HEK293 (cell line): ENCODE results near the gene ZFHX2.
A peak's percentile ranks its signal among the peaks of the same experiment; 100 is the strongest.

Experiments
- BCL11A ChIP-seq: fragments of 450-650 bp; formaldehyde crosslinking; IDR thresholded peaks from 2 replicates; pipeline ENCODE4 v1.5.1; 2016; ENCODE audit warnings: low read depth, missing biosample characterization, missing genetic modification characterization
- OSR2 ChIP-seq: fragments of 450-650 bp; formaldehyde crosslinking; IDR thresholded peaks from 2 replicates; pipeline ENCODE4 v1.5.1; 2016; ENCODE audit warnings: missing biosample characterization, missing genetic modification characterization
- PRDM10 ChIP-seq: fragments of 450-650 bp; formaldehyde crosslinking; IDR thresholded peaks from 2 replicates; pipeline ENCODE4 v1.5.1; 2016; ENCODE audit warnings: missing biosample characterization, missing genetic modification characterization
- REST ChIP-seq: fragments of 450-650 bp; formaldehyde crosslinking; IDR thresholded peaks from 2 replicates; pipeline ENCODE4 v1.5.1; 2016; ENCODE audit warnings: missing biosample characterization, missing genetic modification characterization
- SALL2 ChIP-seq: fragments of 450-650 bp; formaldehyde crosslinking; IDR thresholded peaks from 2 replicates; pipeline ENCODE4 v1.5.0; 2017; ENCODE audit warnings: missing biosample characterization, mild to moderate bottlenecking, missing genetic modification characterization, borderline replicate concordance
- SCRT1 ChIP-seq: fragments of 450-650 bp; formaldehyde crosslinking; IDR thresholded peaks from 2 replicates; pipeline ENCODE4 v1.5.1; 2016; ENCODE audit warnings: missing biosample characterization, missing genetic modification characterization, borderline replicate concordance
- SETDB1 ChIP-seq: IDR thresholded peaks from one replicate; pipeline ENCODE4 v1.6.1; 2017; ENCODE audit warnings: mild to moderate bottlenecking, low read length, moderate library complexity, mixed read lengths; ENCODE audit not compliant: insufficient read length
- SP7 ChIP-seq: fragments of 450-650 bp; formaldehyde crosslinking; IDR thresholded peaks from 2 replicates; pipeline ENCODE4 v1.5.1; 2016; ENCODE audit warnings: missing biosample characterization, missing genetic modification characterization
- ZBTB48 ChIP-seq: fragments of 450-650 bp; formaldehyde crosslinking; IDR thresholded peaks from 2 replicates; pipeline ENCODE4 v1.5.1; 2016; ENCODE audit warnings: missing biosample characterization, missing genetic modification characterization
- ZIC2 ChIP-seq: fragments of 450-650 bp; formaldehyde crosslinking; IDR thresholded peaks from 2 replicates; pipeline ENCODE4 v1.5.1; 2016; ENCODE audit warnings: missing biosample characterization, missing genetic modification characterization
- ZNF121 ChIP-seq: fragments of 450-650 bp; formaldehyde crosslinking; IDR thresholded peaks from 2 replicates; pipeline ENCODE4 v1.5.1; 2016; ENCODE audit warnings: missing biosample characterization, missing genetic modification characterization
- ZNF155 ChIP-seq: fragments of 450-650 bp; formaldehyde crosslinking; IDR thresholded peaks from 2 replicates; pipeline ENCODE4 v1.5.1; 2016; ENCODE audit warnings: missing biosample characterization, missing genetic modification characterization
- ZNF18 ChIP-seq: fragments of 450-650 bp; formaldehyde crosslinking; IDR thresholded peaks from 2 replicates; pipeline ENCODE4 v1.5.1; 2016; ENCODE audit warnings: missing biosample characterization, missing genetic modification characterization
- ZNF202 ChIP-seq: fragments of 450-650 bp; formaldehyde crosslinking; IDR thresholded peaks from 2 replicates; pipeline ENCODE4 v1.5.1; 2016; ENCODE audit warnings: missing biosample characterization, missing genetic modification characterization, borderline replicate concordance
- ZNF341 ChIP-seq: fragments of 450-650 bp; formaldehyde crosslinking; IDR thresholded peaks from 2 replicates; pipeline ENCODE4; 2016; ENCODE audit warnings: low read depth, missing biosample characterization, missing genetic modification characterization
- ZNF362 ChIP-seq: fragments of 450-650 bp; formaldehyde crosslinking; IDR thresholded peaks from 2 replicates; pipeline ENCODE4 v1.5.1; 2016; ENCODE audit warnings: missing biosample characterization, missing genetic modification characterization
- ZNF518A ChIP-seq: fragments of 450-650 bp; formaldehyde crosslinking; conservative IDR thresholded peaks from 2 replicates; pipeline ENCODE4 v1.5.1; 2016; ENCODE audit warnings: low read depth, missing biosample characterization, missing genetic modification characterization
- ZNF624 ChIP-seq: fragments of 450-650 bp; formaldehyde crosslinking; IDR thresholded peaks from 2 replicates; pipeline ENCODE4 v1.5.1; 2017; ENCODE audit warnings: missing biosample characterization, missing genetic modification characterization
- ZNF670 ChIP-seq: fragments of 450-650 bp; formaldehyde crosslinking; IDR thresholded peaks from 2 replicates; pipeline ENCODE4 v1.5.1; 2016; ENCODE audit warnings: missing biosample characterization, missing genetic modification characterization, low read depth
- ZNF704 ChIP-seq: fragments of 450-650 bp; formaldehyde crosslinking; IDR thresholded peaks from 2 replicates; pipeline ENCODE4 v1.5.1; 2016; ENCODE audit warnings: missing biosample characterization, missing genetic modification characterization
- ZNF768 ChIP-seq: fragments of 450-650 bp; formaldehyde crosslinking; IDR thresholded peaks from 2 replicates; pipeline ENCODE4 v1.5.1; 2018; ENCODE audit warnings: missing biosample characterization, mild to moderate bottlenecking, missing genetic modification characterization
- ZNF792 ChIP-seq: fragments of 450-650 bp; formaldehyde crosslinking; IDR thresholded peaks from 2 replicates; pipeline ENCODE4 v1.5.1; 2016; ENCODE audit warnings: missing biosample characterization, missing genetic modification characterization
- ZSCAN23 ChIP-seq: fragments of 450-650 bp; formaldehyde crosslinking; IDR thresholded peaks from 2 replicates; pipeline ENCODE4 v1.5.1; 2016; ENCODE audit warnings: missing biosample characterization, missing genetic modification characterization

The ZFHX2 gene

GRCh38 chr14:23588884-23589598 is 37.5 kb upstream of the ZFHX2 start (continued):
- TF ChIP-seq ZNF121 (tag by site-specific recombination) (no peak), SALL2 (tag by site-specific recombination) (no peak), ZNF670 (no peak), ZIC2 (tag by site-specific recombination) (peak; percentile 11; the same call in 1 of the 2 replicates), ZNF704 (tag by site-specific recombination) (no peak), ZNF518A (tag by site-specific recombination) (0 out of 2 replicates have a peak, but pooled peaks have one; percentile 16), SP7 (tag by site-specific recombination) (no peak), ZNF202 (tag by site-specific recombination) (no peak), ZNF624 (tag by site-specific recombination) (no peak), ZNF792 (tag by site-specific recombination) (no peak), ZBTB48 (tag by site-specific recombination) (no peak), ZSCAN23 (tag by site-specific recombination) (no peak), REST (no peak), BCL11A (tag by site-specific recombination) (no peak), ZNF768 (tag by site-specific recombination) (no peak), ZNF362 (no peak), ZNF341 (tag by site-specific recombination) (peak; percentile 93), PRDM10 (tag by site-specific recombination) (no peak), SCRT1 (no peak), ZNF18 (tag by site-specific recombination) (no peak), OSR2 (tag by site-specific recombination) (no peak), ZNF155 (no peak), SETDB1 (no peak)
